Erythroblast (primary cell): ENCODE measurements around the gene UNCX.

Experiments
- DNase-seq, 2 experiments: peaks; one replicate each; lab custom pipeline; 2025; lab: John Stamatoyannopoulos, UW
- GATA1 ChIP-seq: IDR thresholded peaks from 2 replicates; pipeline ENCODE4 v1.6.1; 2011; ENCODE audit warnings: low read depth, mild to moderate bottlenecking, control low read depth, low read length, moderate library complexity
- POLR2A ChIP-seq: IDR thresholded peaks from 2 replicates; pipeline ENCODE4 v1.6.1; 2011; ENCODE audit warnings: mild to moderate bottlenecking, low read length

The UNCX gene

GRCh38 chr7:1241603-1242255, 9.1 kb downstream of the UNCX start:
- DNase-seq = no peak
- no peak for TF ChIP-seq GATA1
- no peak for TF ChIP-seq POLR2A

GRCh38 chr7:1242256-1242605, 9.6 kb downstream of the UNCX start:
- no peak for TF ChIP-seq GATA1
- TF ChIP-seq POLR2A = no peak
- DNase-seq = no peak

GRCh38 chr7:1242606-1243289, 10.1 kb downstream of the UNCX start:
- DNase-seq = no peak
- no peak for TF ChIP-seq POLR2A
- no peak for TF ChIP-seq GATA1

GRCh38 chr7:1243290-1243963, 10.8 kb downstream of the UNCX start:
- TF ChIP-seq GATA1 (no peak), POLR2A (no peak)
- DNase-seq = no peak

- DNase-seq = no peak
- TF ChIP-seq GATA1 = no peak
- no peak for TF ChIP-seq POLR2A
These were observed 11.3 kb downstream of the UNCX start for GRCh38 chr7:1243964-1244416.

GRCh38 chr7:1244700-1245523, 12.2 kb downstream of the UNCX start:
- no peak for TF ChIP-seq POLR2A
- TF ChIP-seq GATA1 = no peak
- no peak for DNase-seq

- DNase-seq = no peak
- TF ChIP-seq POLR2A = no peak
- no peak for TF ChIP-seq GATA1
These were observed 12.9 kb downstream of the UNCX start for GRCh38 chr7:1245524-1246050.

GRCh38 chr7:1246160-1246870, 13.6 kb downstream of the UNCX start:
- DNase-seq = no peak
- TF ChIP-seq POLR2A (no peak), GATA1 (no peak)

GRCh38 chr7:1246871-1247526, 14.3 kb downstream of the UNCX start:
- no peak for TF ChIP-seq GATA1
- no peak for TF ChIP-seq POLR2A
- no peak for DNase-seq

GRCh38 chr7:1247527-1248041, 14.9 kb downstream of the UNCX start:
- DNase-seq = no peak
- TF ChIP-seq POLR2A = no peak
- TF ChIP-seq GATA1 = no peak

- TF ChIP-seq POLR2A = no peak
- TF ChIP-seq GATA1 = no peak
- DNase-seq = no peak
These were observed 15.7 kb downstream of the UNCX start for GRCh38 chr7:1248143-1248915.
